PC-9 (cell line): ENCODE measurements around the gene TFAP2D.

ENCODE experiments used
- EZH2 ChIP-seq: fragments of 200-600 bp; sonication (generic); IDR thresholded peaks from 2 replicates; pipeline ENCODE4 v1.8.0; 2017; ENCODE audit warnings: antibody characterized with exemption, low read depth
- TF ChIP-seq, protein P1 (sequence below): fragments of 200-600 bp; sonication (generic); conservative IDR thresholded peaks from 2 replicates; pipeline ENCODE4 v1.6.1; 2017; ENCODE audit warnings: mixed run types, antibody characterized with exemption, mild to moderate bottlenecking, moderate library complexity

DNA sequence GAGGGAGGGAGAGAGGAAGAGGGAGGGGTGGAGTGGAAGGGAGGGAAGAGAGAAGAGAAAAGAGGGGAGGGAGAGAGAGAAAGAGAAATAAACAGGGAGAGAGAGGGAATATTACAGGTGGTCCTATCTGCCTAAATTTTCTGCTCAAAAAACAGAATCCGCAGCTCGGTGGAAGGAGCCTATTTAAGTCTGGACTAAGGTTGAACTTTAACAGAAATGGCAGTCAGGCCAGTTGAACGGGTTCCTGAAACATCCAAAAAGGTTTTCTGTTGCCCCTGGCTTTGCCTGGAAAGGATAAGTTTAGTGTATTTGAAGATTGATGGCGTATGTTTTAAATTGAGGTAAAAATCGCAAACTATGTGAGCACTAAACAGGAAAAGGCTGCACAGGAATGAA is 107.5 kb downstream of the TFAP2D start:
- TF ChIP-seq, protein P1, sequence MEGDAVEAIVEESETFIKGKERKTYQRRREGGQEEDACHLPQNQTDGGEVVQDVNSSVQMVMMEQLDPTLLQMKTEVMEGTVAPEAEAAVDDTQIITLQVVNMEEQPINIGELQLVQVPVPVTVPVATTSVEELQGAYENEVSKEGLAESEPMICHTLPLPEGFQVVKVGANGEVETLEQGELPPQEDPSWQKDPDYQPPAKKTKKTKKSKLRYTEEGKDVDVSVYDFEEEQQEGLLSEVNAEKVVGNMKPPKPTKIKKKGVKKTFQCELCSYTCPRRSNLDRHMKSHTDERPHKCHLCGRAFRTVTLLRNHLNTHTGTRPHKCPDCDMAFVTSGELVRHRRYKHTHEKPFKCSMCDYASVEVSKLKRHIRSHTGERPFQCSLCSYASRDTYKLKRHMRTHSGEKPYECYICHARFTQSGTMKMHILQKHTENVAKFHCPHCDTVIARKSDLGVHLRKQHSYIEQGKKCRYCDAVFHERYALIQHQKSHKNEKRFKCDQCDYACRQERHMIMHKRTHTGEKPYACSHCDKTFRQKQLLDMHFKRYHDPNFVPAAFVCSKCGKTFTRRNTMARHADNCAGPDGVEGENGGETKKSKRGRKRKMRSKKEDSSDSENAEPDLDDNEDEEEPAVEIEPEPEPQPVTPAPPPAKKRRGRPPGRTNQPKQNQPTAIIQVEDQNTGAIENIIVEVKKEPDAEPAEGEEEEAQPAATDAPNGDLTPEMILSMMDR = no peak
- TF ChIP-seq EZH2 = no peak
